HG03469 (cell line): ENCODE measurements around the gene FLACC1.

ENCODE experiments used
- ATAC-seq: cut with Tn5 transposase; IDR thresholded peaks from one replicate; pipeline ENCODE4 v1.9.1; 2021; ENCODE audit warnings: mild to moderate bottlenecking, moderate library complexity, moderate number of reproducible peaks; ENCODE audit not compliant: unreplicated experiment

The FLACC1 gene

GRCh38 chr2:201280191-201281040, 76.7 kb downstream of the FLACC1 start:
- no peak for ATAC-seq

DNA sequence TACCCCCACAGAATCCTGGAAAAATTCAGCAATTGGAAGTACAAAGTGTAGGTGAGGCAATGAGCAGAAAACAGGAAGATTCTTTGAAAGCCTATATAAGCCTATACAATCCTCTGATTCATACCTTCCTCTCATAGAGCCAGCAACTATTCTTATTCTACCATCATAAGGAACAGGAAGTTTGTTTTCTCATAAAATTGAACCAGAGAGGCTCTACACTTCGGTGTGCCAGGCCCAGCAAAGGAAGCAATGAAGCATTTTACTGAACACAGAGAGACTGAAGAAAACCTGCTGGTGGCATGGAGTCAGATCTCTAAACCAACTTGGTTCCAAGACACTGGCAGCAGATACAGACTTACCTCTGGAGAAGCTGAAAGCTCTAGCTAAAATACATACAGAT, 78.1 kb downstream of the FLACC1 start:
- ATAC-seq = no peak

DNA sequence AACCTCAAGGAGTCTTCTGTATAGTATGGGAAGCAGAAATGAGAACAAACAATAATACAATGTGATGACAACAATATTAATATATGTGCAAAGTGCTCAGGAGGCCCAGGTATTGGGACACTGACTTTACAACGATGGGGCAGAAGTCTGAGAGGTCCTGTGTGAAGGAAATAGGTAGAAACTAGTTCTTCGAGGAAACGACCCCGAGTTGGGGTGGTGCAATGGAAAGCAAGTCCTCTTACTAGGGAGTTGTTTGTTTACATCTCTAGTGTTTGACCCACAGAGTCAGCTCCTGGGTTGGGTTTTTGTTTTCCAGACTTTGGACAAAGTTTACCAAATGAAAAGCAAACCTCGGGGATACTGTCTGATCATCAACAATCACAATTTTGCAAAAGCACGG, 80.6 kb downstream of the FLACC1 start:
- no peak for ATAC-seq

- no peak for ATAC-seq
Measured at GRCh38 chr2:201275990-201276389, 81.2 kb downstream of the FLACC1 start.

DNA sequence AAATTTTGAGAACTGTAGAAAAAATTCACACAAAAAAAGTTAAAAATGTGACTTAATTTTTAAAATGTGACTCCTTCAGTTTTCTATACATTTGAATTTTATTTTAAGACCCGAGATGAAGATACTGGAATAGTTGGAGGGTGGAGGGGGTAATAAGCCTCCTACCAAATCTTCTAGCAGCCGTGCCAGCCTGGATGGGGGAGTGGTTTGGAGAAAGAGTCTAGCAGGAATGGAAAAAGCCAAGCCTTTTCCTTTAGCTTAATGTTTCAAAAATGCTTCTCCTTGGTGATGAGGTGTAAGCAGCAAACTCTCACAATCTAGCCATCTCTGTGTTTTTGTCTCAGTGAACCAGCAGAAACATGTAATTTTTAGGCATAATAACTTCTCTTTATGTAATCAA, 82.1 kb downstream of the FLACC1 start:
- no peak for ATAC-seq

DNA sequence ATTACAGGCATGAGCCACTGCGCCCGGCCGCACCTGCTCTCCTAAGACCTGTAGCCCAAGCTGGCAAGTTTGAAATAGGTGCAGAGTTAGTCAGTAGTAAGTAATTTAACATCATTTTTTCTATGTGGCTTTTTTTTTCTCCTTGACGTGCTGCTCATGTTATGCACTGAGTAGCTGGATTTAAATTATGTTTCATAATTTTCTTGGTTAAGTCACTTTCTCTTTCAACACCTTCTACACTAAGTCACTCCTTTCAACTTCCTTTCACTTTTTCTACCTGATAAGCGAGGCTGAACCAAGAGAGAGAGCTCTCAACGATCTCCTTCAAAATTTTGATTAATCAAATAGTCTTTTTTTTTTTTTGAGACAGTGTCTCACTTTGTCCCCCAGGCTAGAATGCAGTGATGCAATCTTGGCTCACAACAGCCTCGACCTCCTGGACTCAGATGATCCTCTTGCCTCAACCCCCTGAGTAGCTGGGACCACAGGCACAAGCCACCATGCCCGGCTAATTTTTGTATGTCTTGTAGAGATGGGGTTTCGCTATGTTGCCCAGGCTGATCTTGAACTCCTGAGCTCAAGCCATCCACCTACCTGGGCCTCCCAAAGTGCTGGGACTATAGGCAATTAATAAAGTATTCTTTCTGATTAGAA, 83.7 kb downstream of the FLACC1 start:
- no peak for ATAC-seq

DNA sequence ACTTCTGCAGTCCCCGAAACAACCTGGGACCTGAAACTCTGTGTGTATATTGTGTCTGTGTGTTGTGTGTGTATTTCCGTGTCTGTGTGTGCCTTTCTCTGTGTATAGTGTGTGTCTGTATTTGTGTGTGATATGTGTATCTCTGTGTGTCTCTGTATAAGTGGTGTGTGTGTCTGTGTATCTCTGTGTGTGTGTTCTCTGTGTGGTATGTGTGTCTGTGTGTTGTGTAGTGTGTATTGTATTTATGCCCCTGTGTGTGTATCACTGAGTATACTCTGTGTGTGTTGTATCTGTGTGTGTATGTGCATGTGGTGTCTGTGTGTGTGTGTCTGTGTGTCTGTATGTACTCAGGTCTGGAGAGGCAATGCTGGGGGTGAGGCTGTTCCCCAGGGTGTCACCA, 85.2 kb downstream of the FLACC1 start:
- ATAC-seq = no peak

- ATAC-seq = no peak
Measured at GRCh38 chr2:201270293-201271001, 86.7 kb downstream of the FLACC1 start.

DNA sequence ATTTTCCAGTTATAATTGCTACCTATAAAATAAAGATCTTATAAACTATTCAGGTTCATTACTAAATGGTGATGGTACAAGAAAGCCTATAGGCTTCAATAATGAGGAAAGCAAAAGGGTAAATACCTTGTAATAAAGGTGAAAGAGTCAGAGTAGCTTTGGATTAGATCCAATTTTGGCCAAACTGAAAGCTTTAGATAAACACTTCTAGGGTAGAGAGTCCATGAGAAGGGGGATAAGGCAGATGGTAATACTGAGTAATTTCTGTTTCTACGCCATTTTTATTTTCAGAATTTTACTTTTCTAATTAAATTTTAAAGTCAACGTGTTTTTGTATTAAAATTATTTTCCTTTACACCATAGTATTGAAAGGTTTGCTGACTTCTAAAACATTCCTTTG, 87.4 kb downstream of the FLACC1 start:
- no peak for ATAC-seq

DNA sequence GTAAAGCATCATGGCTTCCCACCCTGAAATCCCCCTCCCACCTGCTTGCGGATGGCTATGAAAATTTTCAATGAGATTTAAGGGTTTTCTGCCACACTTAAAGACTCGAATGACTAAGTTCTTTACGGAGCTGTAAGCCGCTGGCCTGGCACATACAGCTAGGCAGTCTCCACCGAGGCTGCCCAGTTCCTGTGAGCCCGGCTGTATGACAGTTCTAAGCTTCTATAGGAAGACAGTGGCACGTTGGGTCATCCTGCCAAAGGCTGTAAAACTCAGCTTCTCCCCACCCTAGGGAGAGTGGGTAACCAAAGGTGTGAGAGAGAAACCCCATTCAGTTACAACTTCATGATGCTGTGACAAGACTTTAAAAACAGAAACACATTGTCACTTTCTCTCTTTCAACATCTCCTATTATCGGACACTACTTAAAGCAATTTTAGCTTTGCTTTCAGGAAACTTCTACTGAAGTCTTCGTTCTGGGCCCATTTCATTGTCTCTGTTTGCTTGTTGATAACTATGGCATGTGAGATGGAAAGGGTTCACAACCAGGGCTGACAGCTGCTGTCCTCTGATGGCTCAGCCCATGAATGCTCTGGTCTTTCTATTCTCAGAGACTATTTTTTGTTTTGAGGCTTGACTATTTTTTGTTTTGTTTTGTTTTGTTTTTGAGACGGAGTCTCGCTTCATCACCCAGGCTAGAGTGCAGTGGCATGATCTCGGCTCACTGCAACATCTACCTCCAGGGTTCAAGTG, 89.7 kb downstream of the FLACC1 start:
- no peak for ATAC-seq

DNA sequence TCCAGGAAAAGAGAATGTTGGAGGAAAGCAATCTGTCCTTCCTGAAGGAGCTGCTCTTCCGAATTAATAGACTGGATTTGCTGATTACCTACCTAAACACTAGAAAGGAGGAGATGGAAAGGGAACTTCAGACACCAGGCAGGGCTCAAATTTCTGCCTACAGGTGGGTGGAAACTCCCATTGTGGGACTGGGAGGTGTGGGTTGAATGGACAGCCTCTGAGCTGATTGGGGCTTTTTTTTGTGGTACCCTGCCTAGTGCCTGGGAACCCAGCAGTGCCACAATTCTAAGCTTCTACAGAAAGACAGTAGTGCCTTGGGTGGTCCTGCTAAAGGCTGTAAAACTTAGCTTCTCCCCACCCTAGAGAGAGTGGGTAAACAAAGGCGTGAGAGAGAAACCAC, 90.5 kb downstream of the FLACC1 start:
- no peak for ATAC-seq

- no peak for ATAC-seq
Measured at GRCh38 chr2:201264472-201265173, 92.5 kb downstream of the FLACC1 start.

GRCh38 chr2:201263779-201264178, 93.4 kb downstream of the FLACC1 start:
- no peak for ATAC-seq

DNA sequence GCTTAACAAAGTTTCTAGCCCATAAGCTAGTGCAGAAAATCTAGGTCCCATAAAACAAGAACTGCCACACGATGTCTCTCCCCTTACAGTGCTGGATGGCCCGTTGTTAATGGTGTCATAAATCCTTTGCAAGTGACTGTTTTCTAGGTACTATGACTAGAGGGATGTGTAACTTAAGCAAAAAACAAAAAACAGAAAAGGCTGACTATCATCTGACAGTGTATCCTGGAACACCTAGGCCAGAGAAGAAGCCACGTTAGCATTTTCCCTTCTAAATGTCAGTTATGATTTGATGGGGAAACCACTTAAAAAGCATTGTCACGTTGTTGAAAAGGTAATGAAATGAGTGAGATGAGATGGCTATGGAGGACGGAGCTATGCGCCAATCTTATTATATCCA, 94.4 kb downstream of the FLACC1 start:
- ATAC-seq = no peak

DNA sequence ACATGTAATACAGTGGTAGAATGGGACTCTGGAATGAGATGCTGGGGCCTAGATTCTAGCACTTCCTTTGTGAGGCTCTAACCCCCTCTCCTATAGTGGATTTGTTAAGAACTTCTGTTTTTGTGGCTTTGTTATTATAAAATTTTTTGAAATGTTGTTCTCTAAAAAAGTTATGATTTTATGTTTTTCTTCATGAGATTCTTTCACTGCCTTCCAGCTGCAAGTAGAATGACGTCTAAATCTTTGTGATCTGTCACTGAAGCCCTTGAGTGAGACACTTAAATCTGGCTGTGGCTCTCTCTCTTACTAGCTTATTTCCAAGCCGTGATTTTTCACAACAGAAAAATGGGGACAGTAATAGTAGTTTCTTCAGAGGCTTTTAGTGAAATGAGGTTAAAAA, 95.2 kb downstream of the FLACC1 start:
- ATAC-seq = no peak

DNA sequence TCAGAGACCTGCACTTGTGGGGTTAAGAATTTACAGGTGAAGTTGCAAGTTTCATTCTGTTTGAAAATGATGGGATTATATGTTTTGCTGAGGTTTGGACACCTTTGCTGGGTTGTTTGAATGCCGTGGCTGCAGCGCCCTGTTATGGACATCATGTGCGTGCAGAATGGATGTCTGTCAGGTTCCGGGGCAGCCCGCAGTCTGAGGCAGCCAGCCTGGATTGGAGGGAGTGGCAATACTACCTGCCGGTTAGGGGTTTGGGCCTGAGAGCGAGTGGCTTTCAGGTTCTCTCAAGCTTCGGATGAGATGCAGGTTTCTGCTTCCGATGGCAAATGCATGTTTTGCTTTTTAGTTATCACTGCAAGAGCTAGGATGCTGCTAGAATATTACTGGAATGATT, 95.7 kb downstream of the FLACC1 start:
- no peak for ATAC-seq

GRCh38 chr2:201260302-201260800, 96.8 kb downstream of the FLACC1 start, which contains the start of gene CASP8:
CASP8 (plus strand) TSS chr2:201260536; CDS start chr2:201266487, 5,951 bp downstream.
- ATAC-seq = no peak

DNA sequence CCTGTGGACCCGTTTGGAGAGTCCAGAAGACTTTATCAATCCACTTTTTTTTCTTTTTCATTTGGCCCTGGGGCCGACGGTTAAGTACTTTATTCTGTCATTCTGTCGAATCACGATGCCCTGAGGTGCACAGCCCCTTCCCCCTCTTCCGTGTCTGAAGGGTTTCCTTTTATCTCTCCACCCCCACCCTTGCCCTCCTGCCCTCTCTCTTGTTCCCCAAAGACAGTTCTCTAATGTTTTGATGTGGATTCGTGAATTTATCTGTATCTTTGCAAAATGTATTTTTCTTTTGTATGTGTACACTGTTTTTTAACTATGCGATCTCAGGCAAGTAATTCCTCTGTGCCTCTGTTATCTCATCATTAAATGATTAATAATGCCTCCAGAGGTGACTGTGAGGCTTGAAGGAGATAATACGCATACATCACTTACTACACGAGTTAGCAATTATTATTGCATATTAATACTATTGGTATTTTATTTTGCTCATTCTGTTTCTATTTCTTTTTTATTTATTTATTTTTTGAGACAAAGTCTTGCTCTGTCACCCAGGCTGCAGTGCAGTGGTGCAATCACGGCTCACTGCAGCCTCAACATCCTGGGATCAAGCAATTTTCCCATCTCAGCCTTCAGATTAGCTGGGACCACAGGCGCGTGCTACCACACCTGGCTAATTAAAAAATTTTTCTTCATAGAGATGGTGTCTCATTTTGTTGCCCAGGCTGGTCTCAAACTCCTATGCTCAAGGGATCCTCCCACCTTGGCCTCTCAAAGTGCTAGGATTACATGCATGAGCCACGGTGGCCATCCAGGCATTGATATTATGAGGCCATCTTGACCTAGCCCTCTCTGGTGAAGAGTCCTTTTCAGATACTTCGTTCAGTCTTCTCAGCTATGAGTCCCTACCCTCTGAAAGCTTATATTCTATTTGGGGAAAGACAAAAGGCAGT, 98.2 kb downstream of the FLACC1 start:
- no peak for ATAC-seq
